Brain pericyte (primary cell): Measurements from ENCODE around the gene OR13H1.
"Not testable (repeated sequence)": the region's sequence is repeated elsewhere in the genome, so short reads cannot be mapped to it uniquely, and the experiment has no call there.

ENCODE experiments used
- DNase-seq: peaks from one replicate; pipeline ENCODE4 v3.0.0-alpha.2; 2012; ENCODE audit warnings: low read depth, low spot score

Gene OR13H1, protein sequence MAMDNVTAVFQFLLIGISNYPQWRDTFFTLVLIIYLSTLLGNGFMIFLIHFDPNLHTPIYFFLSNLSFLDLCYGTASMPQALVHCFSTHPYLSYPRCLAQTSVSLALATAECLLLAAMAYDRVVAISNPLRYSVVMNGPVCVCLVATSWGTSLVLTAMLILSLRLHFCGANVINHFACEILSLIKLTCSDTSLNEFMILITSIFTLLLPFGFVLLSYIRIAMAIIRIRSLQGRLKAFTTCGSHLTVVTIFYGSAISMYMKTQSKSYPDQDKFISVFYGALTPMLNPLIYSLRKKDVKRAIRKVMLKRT

DNA sequence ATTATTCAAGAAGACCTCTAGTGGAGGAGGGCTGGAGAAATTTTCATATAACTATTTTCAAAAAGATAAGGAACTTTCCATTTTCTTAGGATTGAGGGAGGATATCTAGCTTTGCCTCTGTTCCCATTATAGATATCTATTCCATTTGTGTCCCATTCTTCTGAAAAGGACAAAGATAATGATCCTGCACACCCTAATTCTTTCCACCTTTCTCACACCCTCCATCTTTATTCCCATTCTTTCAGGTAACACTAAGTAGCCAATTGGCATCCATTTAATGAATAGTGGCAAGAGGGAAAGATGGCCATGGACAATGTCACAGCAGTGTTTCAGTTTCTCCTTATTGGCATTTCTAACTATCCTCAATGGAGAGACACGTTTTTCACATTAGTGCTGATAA is at the start of gene OR13H1:
TSS of gene OR13H1 (plus strand) at position 301 of the 400 bp plus-strand sequence. CDS start at position 301, 0 bp downstream.
- DNase-seq: no peak

DNA sequence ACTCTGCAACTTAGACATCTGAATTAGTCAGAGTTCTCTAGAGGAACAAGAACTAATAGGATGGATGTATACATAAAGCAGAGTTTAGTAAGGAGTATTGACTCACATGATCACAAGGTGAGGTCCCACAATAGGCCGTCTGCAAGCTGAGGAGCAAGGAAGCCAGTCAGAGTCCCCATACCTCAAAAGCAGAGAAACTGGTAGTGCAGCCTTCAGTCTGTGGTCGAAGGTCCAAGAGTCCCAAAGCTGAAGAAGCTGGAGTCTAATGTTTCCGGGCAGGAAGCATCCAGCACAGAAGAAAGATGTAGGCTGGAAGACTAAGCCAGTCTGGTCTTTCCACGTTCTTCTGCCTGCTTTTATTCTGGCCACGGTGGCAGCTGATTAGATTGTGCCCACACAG is 42.3 kb upstream of the OR13H1 start:
- not testable (repeated sequence) for DNase-seq

DNA sequence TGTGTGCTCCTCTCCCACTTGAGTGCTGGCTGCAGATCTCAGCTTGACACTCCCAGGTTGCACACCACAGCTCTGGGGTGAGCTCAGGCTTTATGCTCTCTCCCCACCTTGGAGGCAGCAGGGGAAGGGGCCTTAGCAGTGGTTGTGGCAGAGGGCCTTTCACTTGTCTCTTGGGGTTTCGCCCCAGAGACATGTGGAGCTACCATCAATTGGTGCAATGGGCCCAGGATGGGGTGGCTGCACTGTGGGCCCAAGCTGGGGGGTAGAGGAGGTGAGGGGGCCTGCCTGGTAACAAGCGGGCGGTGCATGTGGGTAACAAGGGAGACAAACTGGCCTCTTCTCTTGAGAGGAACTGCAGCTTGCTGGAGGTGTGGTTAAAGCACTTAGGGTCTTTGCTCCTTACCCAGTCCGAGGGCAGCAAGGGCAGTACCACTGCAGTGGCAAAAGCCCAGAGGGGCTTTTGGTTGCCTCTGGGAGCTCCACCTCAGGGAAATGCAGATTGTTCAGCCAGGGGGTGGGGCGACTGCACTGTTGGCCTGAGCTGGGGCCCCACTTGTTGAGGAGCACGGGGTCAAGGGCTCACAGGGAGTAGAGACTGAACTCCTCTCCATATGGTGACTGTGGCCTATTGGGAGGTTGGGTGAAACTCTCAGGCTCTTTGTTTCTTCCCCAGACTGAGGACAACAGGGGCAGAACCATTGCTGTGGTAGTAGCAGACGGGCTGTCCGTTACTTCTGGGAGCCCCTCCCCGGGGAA is 30.5 kb upstream of the OR13H1 start:
- no peak for DNase-seq

DNA sequence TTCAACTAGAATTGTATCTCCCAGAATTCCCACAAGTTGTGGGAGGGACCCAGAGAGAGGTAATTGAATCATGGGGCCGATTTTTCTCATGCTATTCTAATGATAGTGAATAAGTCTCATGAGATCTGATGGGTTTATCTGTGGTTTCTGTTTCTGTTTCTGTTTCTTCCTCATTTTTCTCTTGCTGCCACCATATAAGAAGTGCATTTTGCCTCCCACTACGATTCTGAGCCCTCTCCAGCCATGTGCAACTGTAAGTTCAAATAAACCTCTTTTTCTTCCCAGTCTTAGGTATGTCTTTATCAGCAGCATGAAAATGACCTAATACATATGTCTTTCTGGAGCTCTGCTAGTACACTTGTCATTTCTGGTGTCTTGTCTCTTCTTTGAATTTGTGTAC is 22.1 kb upstream of the OR13H1 start:
- no peak for DNase-seq

DNA sequence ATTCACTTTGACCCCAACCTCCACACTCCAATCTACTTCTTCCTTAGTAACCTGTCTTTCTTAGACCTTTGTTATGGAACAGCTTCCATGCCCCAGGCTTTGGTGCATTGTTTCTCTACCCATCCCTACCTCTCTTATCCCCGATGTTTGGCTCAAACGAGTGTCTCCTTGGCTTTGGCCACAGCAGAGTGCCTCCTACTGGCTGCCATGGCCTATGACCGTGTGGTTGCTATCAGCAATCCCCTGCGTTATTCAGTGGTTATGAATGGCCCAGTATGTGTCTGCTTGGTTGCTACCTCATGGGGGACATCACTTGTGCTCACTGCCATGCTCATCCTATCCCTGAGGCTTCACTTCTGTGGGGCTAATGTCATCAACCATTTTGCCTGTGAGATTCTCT is 344 bp downstream of the OR13H1 start:
- DNase-seq: no peak

DNA sequence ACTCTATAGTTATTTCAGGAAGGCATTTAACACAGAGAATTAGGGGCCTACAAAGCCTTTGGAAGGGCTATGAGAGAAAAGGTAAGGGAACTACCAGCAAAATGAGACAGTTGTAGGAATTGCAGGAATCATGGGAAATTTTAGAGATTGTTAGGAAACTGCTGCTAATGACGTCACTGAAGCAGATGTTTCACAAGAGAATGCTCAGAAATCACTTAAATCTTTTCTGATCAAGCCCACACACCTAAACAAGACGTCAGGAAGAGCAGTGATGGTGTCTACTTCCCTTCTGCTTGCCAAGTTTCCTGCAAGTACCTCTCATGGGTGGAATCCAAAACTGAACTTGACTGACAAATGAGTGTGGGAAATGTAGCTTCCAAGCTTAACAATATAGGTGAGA is 5.1 kb downstream of the OR13H1 start:
- no peak for DNase-seq

DNA sequence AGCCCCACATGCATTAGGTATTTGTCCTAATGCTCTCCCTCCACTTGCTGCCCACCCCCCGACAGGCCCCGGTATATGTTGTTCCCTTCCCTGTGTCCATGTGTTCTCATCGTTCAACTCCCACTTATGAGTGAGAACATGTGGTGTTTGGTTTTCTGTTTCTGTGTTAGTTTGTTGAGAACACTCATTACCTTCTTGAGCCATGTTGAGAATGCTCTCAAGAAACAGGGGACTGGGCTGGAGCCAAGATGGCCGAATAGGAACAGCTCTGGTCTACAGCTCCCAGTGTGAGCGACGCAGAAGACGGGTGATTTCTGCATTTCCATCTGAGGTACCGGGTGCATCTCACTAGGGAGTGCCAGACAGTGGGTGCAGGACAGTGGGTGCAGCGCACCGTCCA is 8.6 kb downstream of the OR13H1 start:
- not testable (repeated sequence) for DNase-seq

DNA sequence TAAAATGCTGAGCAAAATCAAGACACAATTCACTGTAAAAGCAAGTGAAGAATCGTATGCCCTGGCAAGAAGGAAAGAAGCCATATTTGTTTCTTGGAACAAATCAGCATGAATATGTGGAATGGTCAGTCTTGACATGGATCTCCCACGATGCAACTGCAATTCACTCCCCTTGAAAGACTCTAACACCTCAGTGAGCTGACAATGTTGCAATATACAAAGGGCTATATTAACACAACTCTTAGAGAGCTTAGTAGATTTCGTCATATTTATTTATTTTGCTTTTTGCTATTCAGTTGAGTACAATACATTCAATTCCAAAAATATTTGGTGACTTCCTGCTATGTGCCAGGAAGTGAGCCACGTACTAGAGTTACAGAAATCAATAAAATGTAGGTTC is 14.7 kb downstream of the OR13H1 start:
- no peak for DNase-seq

DNA sequence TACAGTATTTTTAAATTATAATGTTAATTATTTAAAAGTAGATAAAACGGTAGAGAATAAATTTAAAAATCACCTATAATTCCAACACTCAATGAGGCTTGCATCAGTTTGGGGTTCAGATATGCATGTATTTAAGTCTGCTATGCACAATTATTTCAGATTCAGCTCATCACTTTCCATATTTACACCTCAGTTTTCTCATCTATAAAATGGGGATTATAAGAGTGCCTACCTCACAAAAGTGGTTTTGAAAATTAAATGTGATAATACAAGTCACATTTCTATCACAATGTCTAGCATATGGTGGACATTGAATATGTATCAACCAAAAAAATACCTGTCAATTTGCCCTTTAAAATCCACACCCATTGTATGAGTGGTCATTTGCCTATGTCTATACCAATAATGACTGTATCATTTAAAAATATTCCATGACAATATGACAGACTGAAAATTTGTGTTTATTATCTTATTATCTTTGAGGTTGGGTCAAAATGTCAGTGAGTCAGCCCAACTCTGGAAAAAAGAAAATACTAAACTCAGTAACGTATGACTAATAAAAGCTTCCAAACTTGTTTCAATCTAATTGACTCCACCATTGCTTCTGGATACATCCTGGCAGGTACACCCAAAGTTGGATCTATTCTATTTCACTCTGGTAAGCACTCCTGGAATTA is 20.8 kb downstream of the OR13H1 start:
- no peak for DNase-seq

DNA sequence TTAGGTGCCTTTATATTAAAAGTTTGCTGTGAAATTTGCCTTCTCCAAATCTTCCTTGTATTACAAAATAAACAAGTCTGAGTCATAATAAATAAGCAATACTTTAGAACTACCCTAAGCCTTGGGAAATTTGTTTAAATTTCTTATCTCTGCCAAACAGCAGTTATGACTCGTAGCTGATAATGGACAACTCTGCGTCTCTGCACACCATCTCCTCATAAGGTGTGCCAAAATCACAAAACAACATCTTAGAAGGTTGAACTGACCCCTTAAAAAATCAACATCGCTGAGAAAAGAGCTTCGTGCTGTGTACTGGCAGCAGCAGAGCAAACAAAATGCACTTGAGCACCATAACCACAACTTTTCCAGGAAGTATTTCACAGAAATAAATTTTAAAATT is 22.0 kb downstream of the OR13H1 start:
- no peak for DNase-seq

DNA sequence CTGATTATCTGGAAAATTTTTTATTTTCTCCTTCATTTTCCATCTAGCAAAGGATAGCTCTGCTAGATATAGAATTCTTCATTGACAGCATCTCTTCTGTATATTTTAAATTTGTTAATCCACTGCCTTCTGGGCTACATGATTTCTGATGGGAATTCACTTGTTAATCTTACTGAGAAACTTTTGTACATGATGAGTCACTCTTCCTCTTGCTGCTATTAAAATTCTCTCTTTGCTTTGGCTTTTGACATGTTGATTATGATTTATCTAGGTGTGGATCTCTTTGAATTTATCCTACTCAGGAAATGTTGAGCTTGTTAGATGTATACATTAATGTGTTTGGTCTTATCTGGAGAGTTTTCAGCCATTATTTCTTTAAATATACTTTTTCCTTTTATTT is 27.5 kb downstream of the OR13H1 start:
- no peak for DNase-seq

DNA sequence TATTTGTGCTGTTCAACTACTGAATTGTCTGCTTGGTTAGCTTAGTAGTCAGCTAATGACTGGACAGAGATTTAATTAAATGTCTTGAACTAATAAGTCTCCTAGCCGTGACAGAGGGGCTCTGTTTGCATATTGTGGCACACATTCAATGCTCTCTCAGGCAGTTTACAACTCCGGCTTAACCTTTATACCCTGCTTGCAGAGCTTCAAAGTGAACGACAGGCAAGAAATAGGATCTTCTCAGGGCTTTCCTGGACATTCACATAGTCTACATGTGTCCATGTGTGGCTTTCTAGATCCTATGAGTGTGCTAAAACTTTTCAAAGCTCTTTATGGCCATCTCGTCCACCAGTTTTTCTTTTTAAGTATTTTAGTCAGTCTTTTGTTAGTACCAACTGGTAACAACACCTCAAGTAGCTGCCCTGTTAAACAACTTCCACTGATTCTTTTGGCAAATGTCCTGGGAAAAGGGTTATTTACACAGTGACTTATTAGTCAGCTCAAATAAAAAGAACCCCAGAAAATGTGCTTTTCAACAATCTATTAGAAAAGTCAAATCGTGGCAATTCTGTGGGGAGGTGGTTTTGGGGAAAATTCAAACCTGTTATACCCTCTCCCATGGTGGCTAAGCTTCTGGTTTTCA is 28.6 kb downstream of the OR13H1 start:
- no peak for DNase-seq

DNA sequence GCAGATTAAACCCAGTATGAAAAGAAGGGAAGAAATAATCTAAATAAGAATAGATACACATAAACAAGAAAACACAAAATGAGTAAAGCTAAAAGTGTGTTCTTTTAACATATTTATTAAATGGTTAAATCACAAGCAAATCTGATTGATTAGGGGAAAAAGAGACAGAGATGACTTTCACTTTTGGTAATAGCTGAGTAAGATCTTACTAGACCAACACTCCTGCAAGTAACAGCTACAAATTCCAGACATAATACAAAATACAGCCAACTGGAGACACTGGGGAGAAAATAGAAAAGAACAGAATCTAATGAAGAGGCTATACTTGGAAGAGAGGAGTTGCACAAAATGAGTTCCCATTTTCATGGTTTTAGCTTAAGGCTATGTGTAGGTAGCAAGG is 33.5 kb downstream of the OR13H1 start:
- DNase-seq: no peak

DNA sequence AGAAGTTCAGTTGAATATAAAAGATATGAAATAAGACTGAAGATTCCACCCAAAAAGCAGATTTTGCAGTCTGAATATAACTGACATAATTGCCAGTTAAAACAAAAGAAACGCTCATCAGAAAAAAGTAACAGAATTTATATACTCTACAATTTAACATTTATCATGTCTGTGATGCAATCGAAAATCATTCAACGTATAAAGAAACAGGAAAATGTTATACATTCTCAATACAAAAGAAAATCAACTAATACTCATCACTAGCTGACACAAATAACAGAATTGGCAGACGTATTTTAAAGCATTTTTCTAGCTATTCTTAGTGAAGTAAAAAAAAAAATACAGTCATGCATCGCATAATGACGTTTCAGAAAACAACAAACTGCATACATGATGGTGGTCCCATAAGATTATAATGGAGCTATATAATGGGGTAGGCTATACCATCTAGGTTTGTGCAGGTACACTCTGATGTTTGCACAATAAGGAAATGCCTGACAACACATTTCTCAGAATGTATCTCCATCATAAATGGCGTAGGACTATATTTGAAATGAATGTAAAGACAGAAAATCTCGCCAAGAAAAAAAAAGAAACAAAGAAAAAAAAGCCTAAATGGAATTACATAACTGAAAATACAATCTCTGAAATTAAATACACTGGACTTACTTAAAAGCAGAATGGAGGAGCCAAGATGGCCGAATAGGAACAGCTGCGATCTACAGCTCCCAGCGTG is 34.3 kb downstream of the OR13H1 start:
- no peak for DNase-seq

DNA sequence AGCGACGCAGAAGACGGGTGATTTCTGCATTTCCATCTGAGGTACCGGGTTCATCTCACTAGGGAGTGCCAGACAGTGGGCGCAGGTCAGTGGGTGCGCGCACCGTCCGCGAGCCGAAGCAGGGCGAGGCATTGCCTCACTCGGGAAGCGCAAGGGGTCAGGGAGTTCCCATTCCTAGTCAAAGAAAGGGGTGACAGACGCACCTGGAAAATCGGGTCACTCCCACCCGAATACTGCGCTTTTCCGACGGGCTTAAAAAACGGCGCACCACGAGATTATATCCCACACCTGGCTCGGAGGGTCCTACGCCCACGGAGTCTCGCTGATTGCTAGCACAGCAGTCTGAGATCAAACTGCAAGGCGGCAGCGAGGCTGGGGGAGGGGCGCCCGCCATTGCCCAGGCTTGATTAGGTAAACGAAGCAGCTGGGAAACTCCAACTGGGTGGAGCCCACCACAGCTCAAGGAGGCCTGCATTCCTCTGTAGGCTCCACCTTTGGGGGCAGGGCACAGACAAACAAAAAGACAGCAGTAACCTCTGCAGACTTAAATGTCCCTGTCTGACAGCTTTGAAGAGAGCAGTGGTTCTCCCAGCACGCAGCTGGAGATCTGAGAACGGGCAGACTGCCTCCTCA is 35.0 kb downstream of the OR13H1 start:
- DNase-seq: not testable (repeated sequence)

DNA sequence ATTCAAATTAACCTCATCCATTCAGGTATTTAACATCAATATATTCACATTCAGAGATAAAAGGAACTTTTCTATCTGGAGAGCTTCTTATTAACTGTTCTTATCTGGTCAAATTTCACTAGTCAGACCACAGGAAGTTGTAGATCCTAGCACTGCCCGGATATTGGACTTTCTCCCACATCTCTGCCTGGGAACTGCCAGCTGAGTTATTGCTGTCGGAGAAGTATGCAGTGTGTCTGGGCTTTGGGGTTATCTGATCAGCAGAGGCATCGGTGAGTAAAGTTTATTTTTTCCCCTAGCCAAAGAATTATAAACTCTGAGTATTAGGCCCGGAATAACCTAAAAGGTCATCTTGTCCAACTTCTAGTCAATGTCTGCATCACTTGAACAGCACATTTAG is 45.1 kb downstream of the OR13H1 start:
- no peak for DNase-seq
